GM21619 (cell line): ENCODE measurements around the gene FILIP1L.

Source experiments
- ATAC-seq: cut with Tn5 transposase; IDR thresholded peaks from one replicate; pipeline ENCODE4 v1.9.1; 2021; ENCODE audit not compliant: unreplicated experiment

The FILIP1L gene

GRCh38 chr3:99873269-99874102 is 240.8 kb downstream of the FILIP1L start:
- no peak for ATAC-seq

DNA sequence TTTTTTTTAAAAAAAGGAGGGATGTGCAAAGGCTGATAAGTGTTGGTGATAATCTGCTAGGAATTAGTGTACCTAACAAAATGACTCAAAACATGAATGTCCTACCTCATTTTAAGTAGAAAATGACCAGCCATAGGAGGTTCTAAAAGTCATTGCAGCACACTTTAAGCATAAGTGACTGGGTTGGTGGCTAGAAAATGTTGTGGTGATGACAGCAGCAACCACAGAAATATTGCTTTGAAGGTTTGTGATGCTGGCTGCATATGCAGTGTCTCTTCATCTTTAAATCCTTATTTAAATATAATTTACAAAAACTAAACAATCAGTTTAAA is 241.4 kb downstream of the FILIP1L start:
- peak; percentile 44 for ATAC-seq

DNA sequence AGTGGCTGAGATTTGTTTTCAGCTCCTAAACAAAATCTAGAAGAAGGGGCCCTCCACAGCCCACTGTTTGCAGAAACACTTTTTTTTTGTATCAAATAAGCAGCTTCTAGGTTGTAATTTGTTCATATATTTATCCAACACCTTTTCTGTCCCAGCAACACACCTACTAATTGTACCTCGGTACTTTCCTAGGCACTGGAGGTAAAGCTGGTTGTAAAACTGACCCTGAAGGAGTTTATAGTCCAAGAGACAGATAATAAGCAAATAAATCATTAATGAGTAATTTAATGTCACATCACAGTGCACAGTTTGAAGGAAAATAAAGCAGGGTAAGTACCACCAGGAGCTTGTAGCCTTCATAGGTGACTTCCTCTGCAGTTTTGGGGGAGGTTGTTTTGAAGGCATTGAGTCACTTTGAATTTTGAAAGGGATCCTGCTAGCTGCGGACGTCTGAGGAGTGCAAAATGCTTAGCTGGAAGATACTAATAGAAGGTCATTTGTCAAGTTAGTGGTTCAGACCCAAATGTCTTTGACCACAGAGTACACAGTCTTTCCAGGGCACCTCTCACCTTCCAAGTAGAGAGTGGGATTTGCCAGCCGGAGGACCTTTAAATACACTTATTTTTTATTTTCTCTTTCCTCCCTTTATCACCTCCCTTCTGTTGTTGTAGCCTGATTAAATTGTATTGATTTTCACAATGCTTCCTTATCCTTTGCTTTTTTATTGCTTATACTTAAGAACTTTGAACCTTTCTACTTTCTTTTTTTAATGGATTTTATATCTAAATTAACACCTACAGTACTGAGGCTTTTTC is 242.9 kb downstream of the FILIP1L start:
- ATAC-seq = no peak

DNA sequence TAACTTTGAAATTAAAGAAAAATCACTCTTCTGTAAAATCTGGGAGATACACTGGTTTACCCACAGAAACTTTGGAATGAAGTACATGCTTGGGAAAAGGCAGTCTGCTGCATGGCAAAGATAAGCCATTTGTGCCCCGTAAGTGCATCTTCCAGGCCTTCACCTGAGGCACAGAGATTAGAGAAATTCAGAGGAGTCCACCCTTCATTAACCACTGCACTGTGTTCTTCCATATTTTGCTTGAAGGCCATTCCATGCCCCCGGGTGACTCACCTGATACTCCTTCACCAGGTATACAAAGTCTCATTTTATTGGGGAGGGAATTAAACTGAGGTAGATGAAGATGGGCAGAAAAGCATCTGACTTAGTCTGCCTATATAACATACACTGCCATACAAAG is 243.6 kb downstream of the FILIP1L start:
- no peak for ATAC-seq

DNA sequence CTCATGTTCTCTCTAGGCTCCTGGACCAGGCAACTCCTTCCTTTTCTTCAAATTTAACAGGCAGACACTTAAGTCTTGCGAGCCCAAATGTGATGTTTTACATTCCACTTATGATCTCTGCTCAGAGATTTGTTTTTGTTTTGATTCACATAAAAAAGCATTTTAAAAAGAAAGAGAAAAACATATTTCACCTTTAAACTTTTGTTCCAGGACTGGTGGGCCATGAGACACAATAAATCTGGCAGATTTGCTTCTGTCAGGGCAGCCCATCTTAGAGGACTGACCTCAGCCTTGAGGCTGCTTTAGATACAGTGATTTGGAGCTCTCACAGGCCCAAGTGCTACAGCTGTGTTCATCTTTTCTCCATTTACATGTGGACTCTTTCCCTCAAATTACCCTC is 244.7 kb downstream of the FILIP1L start:
- ATAC-seq = no peak

DNA sequence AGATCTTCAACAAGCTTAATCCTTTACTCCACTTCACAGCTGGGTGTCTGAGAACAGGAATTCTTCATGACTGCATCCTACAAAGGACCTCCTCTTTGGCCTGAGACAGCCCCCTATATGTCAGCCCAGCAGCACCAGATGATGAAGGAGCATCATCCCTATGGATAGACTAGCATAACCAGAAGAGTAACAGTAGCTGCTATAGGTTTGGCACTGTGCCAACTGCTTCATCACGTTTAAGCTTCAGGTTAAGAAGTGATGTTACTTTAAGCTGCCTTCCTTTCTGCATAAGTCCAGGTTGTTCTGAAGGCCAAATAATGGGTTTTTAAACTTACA is 246.0 kb downstream of the FILIP1L start:
- ATAC-seq = no peak

DNA sequence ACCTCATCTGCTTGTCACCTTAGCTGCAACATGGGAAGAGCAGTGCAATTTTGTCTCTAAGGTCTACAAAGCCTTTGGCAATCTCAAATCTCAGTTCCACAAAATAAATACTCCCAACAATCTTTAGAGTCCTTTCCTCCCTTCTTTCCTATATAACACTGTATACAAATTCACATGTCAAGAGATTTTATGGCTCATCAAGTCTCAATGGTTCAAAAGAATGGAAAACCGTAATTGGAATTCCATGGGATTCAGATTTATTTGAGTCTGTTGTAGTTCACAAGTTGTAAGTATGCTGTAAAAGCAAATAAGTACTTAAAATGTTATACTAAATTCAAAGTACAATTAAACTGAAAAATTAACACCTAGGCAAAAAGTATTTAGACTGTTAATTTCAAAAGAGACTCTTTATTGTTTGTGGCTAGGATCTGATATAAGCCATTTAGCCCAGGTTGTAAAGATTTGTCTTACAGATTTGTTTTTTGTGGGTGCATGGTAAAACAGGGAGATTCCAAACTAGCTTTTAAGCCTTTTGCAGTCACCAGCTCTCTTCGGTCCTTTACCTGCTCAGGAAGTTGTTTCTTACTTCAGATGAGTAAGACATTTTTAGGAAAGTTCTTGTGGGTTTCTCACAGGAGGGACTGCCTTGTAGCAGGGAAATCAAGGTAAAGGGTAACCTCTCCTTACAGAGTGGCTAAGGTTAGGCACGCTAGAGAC is 246.5 kb downstream of the FILIP1L start:
- ATAC-seq = no peak

DNA sequence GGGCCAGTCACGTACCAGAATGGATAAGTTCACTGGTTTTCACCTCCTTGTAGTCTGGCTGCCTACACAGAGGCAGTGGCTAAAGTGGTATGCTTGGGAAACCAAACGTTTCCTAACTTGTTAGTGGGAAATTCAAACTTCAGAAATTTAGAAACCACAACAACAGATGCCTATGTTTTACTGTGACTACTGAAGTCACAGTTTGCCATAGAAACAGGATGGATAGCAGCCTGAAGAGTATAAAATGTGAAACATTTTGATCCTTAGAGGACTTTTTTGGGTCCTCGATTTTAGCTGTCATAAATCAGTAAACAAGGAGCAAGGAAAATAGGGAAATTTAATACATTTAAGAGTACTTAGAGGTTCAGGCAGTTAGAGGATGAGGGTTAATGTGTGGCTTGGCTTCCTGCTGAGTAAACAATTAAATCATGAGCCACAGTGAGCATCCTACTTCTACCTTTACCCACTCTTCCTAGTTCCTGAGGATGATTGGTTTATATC is 248.0 kb downstream of the FILIP1L start:
- ATAC-seq = peak; percentile 35

GRCh38 chr3:99865321-99865720 is 249.0 kb downstream of the FILIP1L start:
- no peak for ATAC-seq

- ATAC-seq = no peak
These were observed 250.0 kb downstream of the FILIP1L start for GRCh38 chr3:99864289-99864688.

DNA sequence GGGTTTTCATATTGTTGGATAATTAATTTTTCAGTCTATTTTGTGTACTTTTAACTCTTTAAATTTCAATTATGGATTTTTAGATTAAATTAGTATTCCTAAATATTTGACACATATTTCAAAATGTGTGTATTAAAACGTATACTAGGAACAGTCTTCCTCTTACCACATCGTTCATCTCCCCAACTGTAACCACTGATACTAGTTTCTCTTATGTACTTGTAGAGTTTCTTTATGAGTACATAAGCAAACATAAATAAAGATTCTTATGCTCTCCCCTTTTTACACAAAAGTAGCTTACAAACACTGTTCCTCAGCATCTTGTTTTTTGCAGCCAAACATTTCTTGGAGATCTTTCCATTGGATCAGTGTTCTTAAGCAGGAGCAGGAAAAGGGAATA is 250.7 kb downstream of the FILIP1L start:
- ATAC-seq = no peak

GRCh38 chr3:99863002-99863401 is 251.3 kb downstream of the FILIP1L start:
- ATAC-seq = no peak

GRCh38 chr3:99862208-99862607 is 252.1 kb downstream of the FILIP1L start:
- ATAC-seq = no peak

DNA sequence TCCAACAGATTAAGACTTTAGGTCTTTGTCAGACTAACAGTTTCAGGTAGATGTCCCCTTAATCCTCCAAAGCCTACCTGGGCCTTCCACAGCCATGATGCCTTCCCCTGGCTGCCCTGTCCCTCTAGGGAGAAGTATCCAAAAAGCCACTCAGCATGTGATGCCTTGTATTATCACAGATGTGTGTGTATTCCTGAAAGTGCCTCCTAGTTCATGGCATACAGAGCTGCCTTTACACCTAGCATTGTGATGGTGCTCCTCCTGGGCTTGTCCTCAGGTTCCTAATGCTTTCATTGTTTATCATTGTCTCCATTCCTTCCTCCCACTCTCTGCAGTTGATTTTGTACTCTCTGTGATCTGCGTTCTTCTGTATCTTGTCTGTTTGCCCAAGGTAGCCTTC is 253.1 kb downstream of the FILIP1L start:
- ATAC-seq = no peak

DNA sequence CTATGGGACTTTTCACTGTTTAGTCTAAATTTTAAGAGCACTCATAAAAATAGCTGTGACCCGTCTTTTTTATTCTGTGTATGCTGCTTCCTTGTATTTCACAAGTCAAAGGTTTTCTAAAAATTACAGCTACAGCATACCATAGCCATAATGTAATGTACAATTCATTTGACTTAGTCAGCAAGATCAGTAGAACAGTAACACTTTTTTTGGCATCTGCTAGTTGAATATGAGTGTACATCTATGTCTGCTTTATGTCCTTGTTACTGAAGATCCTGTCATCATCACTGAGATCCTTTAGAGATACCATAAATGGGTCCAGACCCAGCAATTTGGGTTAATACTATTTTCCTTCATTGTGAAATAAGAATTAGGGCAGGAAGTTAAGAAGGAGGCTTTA is 254.5 kb downstream of the FILIP1L start:
- ATAC-seq = no peak

DNA sequence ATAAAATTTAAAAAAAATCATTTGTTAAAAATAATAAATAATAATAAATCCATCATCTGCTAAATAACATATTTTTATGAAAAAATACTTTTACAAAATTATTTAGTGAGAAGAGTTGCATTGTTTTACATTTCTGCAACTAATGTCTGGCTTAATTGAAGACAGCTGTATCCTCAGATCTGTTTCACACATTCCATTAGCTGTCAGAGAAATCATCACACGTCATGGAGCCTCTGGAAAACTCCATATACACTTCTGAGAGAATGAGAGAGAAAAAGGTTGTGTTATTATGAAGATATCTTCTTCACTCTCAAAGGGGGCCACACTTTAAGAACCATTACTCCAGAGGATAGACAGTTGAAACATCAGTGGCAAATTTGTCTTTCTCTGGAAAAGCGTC is 255.8 kb downstream of the FILIP1L start:
- no peak for ATAC-seq

DNA sequence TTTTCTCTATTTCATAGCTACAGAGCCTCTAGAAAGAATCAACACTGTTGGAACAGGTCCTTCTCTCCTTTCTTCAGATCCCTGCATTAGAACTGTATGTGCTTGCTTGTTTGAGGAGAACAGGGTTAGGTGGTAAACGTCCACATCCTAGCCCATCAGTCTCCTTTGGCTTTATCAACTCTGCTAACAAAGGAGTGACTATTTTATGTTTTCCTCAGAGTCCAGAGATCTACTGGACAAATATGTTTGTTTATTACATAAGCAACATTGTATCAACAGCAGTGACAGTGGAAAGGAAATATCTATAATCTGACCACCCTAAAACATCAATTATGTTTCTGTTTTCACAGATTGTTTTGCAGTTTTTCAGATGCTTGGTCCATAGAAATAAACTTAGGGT is 257.0 kb downstream of the FILIP1L start:
- no peak for ATAC-seq

DNA sequence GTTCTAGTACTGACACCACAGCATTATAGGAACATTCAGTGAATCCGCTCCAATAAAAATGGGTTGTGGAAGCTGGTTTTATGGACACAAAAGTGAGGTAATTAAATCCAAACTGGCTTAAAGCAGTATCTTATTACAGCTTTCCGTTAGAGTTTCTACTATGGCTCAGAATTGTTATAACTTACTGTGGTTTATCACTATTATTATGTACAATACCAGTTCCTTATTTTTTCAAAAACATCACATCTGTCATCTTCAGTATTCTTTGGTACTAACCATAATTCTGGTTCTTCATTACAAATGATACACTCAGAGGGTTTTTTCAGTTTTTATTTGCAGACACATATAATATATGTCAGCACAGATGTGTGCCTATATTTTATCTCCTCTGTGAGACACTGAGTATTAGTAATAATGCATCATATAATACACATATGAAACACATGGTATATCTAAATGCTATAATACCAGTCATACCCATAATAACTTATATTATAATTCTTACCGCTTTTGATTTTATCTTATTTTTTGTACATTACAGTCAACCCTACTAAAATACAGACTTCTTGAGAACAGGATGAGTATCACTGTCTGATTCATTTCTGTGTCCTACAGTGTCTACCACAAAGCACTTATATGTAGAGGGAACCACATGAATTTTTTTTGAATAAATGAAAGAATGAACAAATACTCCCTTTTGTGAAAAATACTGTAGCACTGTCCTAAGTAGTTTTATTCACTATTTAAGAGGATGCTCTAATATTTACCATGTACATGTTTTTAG is 257.7 kb downstream of the FILIP1L start:
- ATAC-seq = no peak

- ATAC-seq = no peak
These were observed 258.4 kb downstream of the FILIP1L start for GRCh38 chr3:99855900-99856299.

DNA sequence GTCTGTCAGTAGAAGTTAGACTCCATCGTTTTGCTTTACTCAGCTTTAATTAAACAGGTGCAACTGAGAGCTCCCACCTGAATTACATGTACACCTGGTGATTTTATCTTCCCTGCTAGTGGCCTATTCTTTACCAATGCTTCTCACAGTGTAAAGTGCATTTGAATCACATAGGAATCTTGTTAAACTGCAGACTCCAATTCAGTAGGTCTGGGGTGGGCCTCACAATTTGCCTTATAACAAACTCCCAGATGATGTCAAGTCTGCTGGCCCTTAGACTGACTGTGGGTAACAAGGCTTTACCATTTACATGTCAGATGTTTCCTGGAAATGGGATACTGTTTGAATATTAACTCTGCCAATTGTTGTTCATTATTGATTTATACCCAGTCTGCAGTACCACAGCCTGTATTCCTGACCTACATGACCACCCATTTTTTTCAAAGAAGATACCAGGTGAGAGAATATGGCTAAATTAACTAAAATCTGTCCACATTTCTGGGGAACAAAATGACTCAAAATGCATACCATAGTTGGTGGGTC is 259.5 kb downstream of the FILIP1L start:
- ATAC-seq = no peak

- ATAC-seq = no peak
These were observed 261.4 kb downstream of the FILIP1L start for GRCh38 chr3:99852851-99853250.
